Heart left ventricle (tissue), 13 donors: ENCODE measurements around the gene GNAT3.

ENCODE experiments used
- POLR2A ChIP-seq, 2 donors: fragments of 450-650 bp; IDR thresholded peaks; one replicate each; pipeline ENCODE4 v1.6.1; 2017; ENCODE audit warnings: antibody characterized with exemption in 2 of 2, mild to moderate bottlenecking in 2 of 2, moderate library complexity in 2 of 2
- TF ChIP-seq, protein P1 (sequence below), 12 donors: fragments of 200-600 bp; sonication (generic) in 4 of 12; IDR thresholded peaks; one replicate each; pipeline versions ENCODE4 v1.5.0 to v1.8.0; 2018 to 2022; ENCODE audit warnings: antibody characterized with exemption in 12 of 12, mild to moderate bottlenecking in 5 of 12
- donor health status: ischemic (EF 13 %, LVEDD 7.1; RV severe dilation, severe dysfunction).
- donor health status: DM: no; HTN: yes; CAD: no.
- donor health status: DM: no; HTN: no; CAD: no.
- donor health status: ischemic (EF 25% LVEDD 6.9; RV normal size, moderate dysfunction).
- donor health status: ischemic (EF 25% LVEDD 5.7; RV mildly dilated, moderate dysfunction).
- donor health status: ischemic (EF 35%, LVEDD 5.7; RV mildly dilated, moderate dysfunction).
- donor health status: nonischemic (EF 11% LVEDD 7.7; RV severe dilation, severe dysfunction).
- donor health status: DM: yes; HTN: yes; CAD: no.
- donor health status: PGD.
- donor health status: ischemic (EF 29% LVEDD 5.4; RV normal size, mild dysfunction).
- donor health status: nonischemic (EF 23%, LVEDD 6.1; RV moderate dilation, normal function).

DNA sequence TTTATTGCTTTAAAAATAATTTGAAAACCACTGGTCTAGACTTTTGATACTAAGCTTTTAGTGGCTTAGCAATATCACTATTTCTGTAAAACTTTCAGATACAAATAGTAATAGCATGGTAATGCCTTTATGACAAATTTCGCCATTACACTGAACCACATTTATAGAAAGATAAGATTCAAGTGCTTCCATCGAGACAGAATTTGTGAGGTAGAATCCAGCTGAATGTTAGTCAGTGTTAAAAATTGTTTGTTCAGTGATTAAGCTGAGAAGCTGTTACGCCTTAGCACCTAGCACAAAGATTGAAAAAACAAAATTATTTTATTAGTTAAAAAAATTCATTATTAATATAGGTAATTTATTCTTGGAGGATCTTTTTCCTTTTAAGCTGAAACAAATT, 36.5 kb downstream of the GNAT3 start:
- TF ChIP-seq, protein P1, sequence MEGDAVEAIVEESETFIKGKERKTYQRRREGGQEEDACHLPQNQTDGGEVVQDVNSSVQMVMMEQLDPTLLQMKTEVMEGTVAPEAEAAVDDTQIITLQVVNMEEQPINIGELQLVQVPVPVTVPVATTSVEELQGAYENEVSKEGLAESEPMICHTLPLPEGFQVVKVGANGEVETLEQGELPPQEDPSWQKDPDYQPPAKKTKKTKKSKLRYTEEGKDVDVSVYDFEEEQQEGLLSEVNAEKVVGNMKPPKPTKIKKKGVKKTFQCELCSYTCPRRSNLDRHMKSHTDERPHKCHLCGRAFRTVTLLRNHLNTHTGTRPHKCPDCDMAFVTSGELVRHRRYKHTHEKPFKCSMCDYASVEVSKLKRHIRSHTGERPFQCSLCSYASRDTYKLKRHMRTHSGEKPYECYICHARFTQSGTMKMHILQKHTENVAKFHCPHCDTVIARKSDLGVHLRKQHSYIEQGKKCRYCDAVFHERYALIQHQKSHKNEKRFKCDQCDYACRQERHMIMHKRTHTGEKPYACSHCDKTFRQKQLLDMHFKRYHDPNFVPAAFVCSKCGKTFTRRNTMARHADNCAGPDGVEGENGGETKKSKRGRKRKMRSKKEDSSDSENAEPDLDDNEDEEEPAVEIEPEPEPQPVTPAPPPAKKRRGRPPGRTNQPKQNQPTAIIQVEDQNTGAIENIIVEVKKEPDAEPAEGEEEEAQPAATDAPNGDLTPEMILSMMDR (IDR thresholded peaks at IDR 0.05): no peak
- TF ChIP-seq POLR2A (IDR thresholded peaks at IDR 0.05): no peak
